ENCODE data around the gene KCNRG. TPM values are rescaled to one million over a fixed set of nuclear protein-coding genes. Genes with fewer than 3 reads are reported as not detected.

Gene KCNRG
- total RNA-seq, 1 donor from 2014 or later, result 0.45 TPM

DNA sequence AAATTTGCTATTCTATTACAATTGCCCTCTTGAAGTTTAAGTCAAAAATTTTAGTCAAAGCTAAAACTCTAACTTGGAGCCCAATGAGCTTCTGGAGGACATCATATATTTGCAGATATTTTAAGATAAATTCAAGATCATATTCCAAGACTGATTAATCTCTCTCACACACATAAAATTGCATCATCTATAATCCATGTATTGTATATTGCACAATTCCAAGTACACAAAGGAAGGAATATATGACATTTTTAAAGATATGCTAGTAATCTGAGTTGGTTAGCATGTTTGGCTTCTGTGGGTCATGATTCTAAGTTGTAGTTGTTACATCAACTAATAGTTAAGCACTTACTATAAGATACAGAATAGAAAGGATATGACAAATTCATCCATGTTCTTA, 53.3 kb downstream of the KCNRG start:
- intact Hi-C loops (cut with DNase I), result no loop called here

DNA sequence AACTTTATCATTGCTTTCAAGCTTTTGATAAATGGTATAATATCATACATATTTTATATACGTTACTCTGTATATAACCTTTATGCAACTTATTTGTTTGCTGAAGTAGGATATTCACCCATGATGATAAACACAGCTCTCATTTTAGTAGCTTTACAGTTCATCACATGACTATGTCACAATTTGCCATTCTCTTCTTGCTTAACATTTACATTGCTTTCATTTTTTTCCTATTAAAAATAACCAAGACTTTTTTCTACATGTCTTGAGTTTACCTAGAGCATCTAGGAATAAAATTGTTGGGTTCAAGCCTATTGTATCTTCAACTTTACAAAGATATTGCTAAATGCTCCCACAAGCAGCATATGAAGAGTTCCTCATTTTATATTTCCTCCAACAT, 54.0 kb downstream of the KCNRG start:
- intact Hi-C loops (cut with DNase I), result no loop called here
- ATAC-seq (no peak), DNase-seq (ENCODE audit: low spot score) (no peak)

More for the DNA sequence above, 53.3 kb downstream of the KCNRG start:
- no peak for ATAC-seq
- DNase-seq (ENCODE audit: low spot score), result no peak

DNA sequence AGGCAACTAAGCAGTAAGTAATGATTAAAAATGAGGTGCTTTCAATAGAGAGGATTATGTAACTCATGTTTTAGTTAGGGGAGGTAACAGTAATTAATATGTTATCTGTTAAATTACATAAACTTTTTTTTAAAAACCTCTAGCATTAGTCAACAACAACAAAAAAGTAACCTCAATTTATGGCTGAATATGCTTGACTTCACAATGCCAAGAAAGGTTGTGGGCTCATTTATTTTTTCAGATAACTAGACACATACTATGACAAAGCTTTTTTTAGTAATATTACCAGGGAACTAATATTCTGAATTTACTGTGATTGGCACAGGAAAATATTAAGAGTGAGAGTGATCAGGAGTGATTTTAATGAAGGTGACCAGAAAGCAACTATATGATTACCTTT, 54.9 kb downstream of the KCNRG start:
- intact Hi-C loops (cut with DNase I), result no loop called here
- DNase-seq (ENCODE audit: low spot score), result no peak
- no peak for ATAC-seq

Small RNAs within 50 kb of the gene (microRNA-seq; reads per million reads assigned to microRNA genes)
- gene MIR15A, result 2,136 reads per million, percentile 88 among the genes with 10 or more reads in this experiment
- 248 reads per million, percentile 68 among the genes with 10 or more reads in this experiment for gene MIR16-1
- gene MIR3613, result 1,599 reads per million, percentile 87 among the genes with 10 or more reads in this experiment

Other genes with a start within 250 kb of the KCNRG start
- 31.7 TPM for gene KPNA3, start 222.8 kb upstream of the KCNRG start, total RNA-seq
- 7.8 TPM for gene SPRYD7, start 79.1 kb upstream of the KCNRG start, total RNA-seq
- gene TRIM13, start 18.4 kb upstream of the KCNRG start, total RNA-seq, result 25.1 TPM

All from sciatic nerve (tissue), 2 donors.